Jurkat, Clone E6-1 (cell line): Measurements from ENCODE around the gene C3orf49.

Experiments
- DNase-seq: peaks from one replicate; pipeline ENCODE4 v3.0.0-alpha.2; 2011; ENCODE audit warnings: low read depth, low spot score
- H3K4me3 ChIP-seq: 2 replicates; pipeline ENCODE4 v1.5.1; 2011; ENCODE audit warnings: mild to moderate bottlenecking, low read length, control low read depth, moderate library complexity

The C3orf49 gene

DNA sequence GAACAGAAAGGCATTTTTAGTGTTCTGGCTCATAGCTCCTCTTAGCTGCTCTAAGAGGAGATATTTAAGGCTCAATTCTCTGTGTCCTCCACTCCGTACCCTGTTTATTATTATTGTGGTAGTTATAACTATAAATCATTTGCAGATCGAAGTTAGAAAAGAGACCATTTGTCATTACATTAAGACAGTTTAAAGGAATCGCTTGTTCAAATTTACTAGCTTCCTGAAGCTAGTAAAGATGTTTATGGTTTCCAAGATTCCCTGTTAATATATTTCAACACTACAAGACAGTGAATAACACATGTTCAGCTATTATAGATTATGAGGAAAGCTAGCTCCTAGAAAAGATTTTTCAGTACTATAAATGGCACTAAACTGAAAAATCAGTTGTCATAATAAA, 57.2 kb downstream of the C3orf49 start:
- no peak for DNase-seq
- no peak overlapping the region for H3K4me3 ChIP-seq

DNA sequence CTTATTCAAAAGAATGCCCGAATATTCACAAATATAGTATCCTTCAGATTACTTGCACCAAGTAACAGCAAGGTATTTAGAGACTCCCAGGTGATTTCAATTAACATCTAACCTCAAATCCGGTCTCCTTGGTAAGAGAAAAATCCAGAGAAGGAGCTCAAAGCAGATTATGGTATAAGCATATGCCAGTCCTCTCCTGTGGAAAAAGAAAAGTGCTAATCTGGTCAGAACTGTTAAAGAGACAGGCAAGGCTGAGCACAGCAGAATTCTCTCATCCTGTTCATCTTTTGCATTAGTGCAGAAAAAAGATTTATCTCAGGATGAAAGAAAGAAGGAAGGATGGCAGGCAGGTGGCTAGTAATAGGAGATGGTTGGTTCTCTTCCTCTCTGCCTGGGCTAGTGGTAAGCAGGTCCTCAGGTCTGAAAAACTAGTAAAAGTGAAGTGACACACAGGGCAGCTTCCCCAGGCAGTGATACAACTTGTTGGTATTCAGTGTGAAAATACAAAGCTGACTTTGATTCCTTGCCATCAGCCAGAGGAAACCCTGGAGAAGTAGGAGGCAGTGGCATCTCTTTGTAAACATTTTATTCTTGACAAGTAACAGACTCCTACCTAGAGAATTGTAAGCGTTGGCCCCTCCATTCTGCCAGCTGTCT, 58.8 kb downstream of the C3orf49 start:
- no peak overlapping the region for H3K4me3 ChIP-seq
- no peak for DNase-seq

DNA sequence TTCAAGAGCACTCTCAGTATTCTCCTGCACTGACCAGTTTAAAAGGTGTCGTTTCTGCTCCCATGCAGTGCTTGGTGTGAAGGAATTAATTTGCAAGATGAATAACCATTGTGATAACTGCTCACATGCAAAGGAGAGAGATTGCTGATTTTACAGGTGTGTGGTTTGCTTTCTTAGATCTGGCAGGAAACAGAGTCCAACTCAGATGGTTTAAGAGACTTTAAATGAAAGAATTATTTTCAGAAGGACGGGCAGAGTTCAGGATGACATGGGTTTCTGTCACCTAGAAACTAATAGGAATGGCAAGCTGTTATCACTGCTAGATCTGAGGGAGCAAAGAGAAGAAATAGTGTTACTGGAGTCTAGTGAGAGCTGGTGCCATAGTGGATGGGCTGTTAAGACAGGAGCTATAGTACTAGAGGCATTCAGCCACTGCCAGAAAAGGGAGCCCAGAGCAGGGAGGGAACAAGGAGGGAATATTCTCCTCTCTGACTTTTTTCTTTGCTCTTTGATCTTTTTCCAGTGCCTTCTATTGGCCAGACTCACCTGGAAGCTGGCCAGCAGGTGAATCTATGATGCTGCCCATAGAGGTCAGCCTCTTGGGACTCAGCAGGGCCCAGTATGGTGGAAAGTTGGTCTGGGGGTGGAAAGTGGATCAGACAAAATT, 59.4 kb downstream of the C3orf49 start:
- no peak for DNase-seq
- no peak overlapping the region for H3K4me3 ChIP-seq

DNA sequence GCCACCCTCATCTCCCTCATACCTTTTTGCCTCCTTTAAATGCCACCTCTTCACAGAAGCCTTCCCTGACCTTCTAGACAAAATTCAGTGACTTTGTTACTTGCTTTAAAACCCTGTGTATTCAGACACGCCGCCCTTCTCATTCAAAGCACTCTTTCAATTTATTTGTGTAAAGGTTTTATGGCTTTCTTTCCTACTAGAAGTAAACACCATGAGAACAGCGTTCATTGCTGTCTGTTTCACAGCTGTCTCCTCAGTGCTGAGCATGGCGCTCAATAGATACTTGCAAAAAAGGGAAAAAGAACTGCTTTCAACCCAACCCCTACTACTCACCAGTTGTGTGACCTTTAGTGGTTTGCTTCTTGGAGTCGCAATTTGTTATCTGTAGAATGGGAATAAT, 61.6 kb downstream of the C3orf49 start:
- DNase-seq = no peak
- H3K4me3 ChIP-seq = no peak overlapping the region

DNA sequence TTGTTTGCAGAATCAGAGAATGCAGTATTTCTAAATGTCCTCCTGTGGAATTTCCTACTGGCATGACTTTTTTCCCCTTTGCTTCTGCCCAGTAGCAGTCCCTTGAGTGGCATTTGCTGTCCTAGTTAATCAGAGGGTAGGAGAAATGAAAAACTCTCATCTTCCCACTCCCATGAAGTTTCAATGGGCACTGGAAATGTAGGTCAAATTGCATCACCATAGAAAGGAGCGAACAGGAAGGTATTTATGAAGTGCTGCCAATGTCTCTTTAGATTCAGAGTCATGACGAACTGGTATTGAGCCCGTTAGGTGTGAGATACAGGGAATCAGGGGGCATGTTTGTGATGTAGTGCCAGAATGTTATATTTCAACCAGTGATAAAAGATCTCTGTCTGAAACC, 67.8 kb downstream of the C3orf49 start:
- DNase-seq = no peak
- no peak overlapping the region for H3K4me3 ChIP-seq

DNA sequence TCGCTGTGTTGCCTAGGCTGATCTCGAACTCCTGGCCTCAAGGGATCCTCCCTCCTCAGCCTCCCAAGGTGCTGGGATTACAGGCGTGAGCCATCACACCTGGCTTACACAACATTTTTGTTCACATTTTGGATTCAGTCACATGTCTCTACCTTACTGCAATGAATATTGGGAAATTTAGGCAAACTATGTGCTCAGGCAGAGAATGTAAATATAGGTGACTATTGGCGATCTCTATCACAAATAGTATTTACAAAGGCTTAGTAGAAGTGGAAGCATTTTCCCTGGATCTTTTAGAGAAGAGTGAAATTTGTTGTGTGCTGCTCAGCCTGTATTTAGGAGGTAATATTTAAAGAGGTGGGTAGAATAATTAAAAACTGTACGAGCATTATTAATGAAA, 72.4 kb downstream of the C3orf49 start:
- no peak for DNase-seq
- no peak overlapping the region for H3K4me3 ChIP-seq

DNA sequence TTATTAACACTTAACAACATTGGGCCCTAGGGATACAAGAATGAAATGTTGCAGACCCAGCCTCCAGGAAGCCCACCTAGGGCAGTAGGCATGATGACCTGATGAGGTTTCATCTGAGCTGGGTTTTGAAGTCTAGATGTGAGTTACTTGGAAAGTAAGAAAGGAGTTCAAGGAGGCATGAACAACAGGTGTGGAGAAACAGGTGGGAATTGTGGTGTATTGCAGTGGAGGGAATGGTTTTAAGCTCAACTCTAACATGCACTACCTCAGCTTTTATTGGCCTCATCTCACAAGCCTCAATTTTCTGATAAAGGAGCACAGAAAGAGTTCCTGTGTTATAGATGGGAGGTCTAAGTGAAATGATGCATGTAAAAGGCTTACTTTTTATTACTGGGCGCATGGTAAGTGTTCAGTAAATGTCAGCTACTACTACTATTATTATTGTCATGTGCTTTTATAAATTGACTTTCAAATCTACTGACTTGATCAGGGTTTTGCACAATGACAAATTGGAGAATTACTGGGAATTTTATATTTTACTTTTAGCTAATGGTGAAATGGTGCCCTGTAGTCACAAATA, 73.8 kb downstream of the C3orf49 start:
- DNase-seq = no peak
- H3K4me3 ChIP-seq = no peak overlapping the region

DNA sequence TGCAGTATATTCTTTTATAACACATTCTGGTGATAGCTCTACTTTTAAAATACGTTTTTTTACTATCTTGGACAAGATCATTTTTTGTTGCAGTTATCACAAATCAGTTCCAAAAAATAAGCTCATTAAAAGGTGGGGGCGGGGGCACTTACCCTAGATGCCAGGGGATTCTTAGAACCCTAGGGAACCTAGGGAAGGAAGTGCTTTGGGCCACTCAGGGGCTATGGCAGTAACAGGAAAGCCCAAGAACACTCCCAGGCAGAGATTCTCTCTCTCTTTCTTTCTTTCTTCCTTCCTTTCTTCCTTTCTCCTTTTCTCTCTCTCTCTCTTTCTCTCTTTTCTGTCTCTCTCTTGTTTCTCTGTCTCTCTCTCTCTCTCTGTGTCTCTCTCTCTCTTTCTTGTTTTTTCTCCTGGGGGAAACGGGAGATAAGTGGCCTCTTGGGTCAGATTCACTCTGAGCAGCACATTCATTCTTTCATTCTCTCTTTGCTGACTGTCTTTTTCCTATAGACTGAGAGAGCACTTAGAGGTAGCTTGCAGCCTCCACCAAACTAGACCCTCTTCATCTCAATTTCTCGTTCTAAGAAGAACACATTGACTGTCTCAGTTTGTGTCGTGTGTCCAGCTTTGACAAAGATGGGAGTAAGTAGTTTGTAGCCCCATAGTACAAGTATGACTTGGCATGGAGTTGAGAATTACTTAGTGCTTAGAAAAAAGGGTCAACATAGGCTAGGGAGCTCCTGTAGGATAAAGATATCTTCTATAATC, 76.5 kb downstream of the C3orf49 start:
- no peak overlapping the region for H3K4me3 ChIP-seq

DNA sequence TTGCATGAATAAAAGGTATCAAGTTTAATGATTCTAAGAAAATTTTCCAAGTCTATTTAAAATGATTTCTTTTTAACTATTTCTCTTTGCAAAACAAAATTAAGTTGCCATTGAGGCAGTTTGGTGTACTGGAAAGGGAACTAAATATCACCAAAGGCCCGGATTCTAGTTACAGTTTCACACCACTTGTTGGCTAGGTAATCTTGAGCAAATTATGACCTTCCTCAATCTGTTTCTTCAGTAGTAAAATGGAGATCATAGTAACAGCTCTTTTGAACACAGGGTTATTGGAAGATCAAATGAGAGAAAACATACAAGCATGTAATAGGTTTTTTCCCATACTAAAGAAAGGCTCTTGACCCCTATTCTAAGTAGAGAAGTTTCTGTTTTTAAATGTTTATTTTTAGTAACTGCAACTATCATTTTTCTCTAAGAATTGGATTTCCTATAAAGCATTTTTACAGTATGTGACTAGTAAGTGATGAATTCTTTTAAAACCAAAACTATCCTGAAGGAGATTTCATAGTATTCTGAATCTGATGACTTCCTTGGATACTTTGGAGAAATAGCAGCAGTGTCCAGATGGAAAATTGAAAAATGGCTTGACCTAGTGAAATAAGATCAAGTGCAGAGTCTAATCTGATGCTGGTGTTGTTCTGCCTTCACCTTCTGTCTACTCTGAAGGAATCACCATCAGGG, 77.4 kb downstream of the C3orf49 start:
- no peak for DNase-seq
- H3K4me3 ChIP-seq = no peak overlapping the region

More for the DNA sequence above, 76.5 kb downstream of the C3orf49 start:
- no peak for DNase-seq
